CD4-positive, alpha-beta T cell treated with Interleukin-15 for 4 hours (primary cell): Measurements from ENCODE around the gene ELK3.
"Not testable (repeated sequence)": the region's sequence is repeated elsewhere in the genome, so short reads cannot be mapped to it uniquely, and the experiment has no call there.

Experiments
- DNase-seq: peaks from one replicate; pipeline ENCODE4 v3.0.0-alpha.2; 2020; ENCODE audit warnings: low spot score

ELK3 gene

DNA sequence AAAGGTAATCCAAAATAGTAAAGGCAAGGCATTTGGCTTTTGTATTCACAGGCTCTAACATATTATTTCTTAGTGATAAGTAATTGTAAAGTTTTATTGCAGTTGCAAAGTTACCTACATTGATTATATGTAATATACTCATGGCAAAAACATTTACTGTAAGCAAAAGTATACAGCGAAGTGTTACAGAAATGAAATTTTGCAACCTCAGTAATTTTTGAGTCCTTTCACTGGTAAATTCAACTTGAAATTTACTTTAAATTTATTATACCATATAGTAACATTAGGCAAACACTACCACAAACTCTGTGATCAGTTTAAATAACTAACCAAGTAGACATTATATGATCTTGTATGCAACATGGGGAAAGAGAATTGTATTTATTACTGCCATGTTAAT, 117.0 kb downstream of the ELK3 start:
- no peak for DNase-seq

DNA sequence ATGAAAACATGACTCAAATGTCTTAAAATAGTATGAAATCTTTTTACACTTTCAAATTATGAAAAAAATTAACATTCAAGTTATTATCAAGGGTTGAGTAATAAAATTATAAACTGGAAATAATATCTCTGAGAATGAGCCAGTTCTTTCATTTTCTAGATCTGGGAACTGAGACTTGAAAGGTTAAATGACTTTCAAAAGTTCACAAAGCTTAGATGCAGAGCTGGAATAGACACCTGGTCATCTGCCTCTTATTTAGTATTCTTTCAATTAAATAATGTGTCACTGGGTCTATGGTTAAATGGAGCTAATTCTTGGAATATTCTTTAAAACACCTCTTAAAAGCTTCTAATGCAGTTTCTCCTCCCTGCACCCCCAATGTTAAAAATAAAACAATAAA, 119.4 kb downstream of the ELK3 start:
- DNase-seq, result no peak

DNA sequence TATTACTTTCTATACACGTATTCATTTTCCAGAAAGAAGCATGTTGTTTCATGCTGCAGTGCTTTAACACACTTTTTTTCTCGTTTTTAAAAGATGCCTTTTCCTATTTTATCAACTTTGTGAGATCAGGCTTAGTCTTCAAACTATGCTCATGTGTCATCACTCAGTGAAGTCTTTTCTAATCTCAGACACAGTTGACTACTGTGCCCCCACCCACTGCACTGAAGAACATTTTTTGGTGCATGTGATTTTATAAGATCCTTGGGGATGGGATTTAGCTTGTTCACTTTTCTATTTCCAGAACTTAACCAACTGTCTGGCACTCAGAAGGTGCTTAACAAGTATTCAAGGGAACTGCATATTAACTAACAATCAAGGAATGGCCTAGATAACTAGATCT, 120.5 kb downstream of the ELK3 start:
- no peak for DNase-seq

DNA sequence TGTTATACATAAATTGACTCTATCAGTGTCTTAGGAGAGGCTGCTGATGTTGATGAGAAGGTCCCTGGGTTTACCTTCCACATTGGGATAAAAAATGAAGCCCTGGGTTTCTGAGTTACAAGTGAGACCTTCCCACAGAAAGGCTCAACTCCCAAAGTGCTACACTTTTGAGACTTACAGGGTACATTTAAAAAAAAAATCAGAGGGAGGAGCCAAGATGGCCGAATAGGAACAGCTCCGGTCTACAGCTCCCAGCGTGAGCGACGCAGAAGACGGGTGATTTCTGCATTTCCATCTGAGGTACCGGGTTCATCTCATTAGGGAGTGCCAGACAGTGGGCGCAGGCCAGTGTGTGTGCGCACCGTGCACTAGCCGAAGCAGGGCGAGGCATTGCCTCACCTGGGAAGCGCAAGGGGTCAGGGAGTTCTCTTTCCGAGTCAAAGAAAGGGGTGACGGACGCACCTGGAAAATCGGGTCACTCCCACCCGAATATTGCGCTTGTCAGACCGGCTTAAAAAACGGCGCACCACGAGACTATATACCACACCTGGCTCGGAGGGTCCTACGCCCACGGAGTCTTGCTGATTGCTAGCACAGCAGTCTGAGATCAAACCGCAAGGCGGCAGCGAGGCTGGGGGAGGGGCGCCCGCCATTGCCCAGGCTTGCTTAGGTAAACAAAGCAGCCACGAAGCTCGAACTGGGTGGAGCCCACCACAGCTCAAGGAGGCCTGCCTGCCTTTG, 121.7 kb downstream of the ELK3 start:
- DNase-seq, result peak; percentile 10

DNA sequence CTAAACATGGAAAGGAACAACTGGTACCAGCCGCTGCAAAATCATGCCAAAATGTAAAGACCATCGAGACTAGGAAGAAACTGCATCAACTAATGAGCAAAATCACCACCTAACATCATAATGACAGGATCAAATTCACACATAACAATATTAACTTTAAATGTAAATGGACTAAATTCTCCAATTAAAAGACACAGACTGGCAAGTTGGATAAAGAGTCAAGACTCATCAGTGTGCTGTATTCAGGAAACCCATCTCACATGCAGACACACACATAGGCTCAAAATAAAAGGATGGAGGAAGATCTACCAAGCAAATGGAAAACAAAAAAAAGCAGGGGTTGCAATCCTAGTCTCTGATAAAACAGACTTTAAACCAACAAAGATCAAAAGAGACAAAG, 123.6 kb downstream of the ELK3 start:
- DNase-seq, result not testable (repeated sequence)
